ENCODE data around the gene CCT6A. TPM values are rescaled to one million over a fixed set of nuclear protein-coding genes. Genes with fewer than 3 reads are reported as not detected.
A peak's percentile ranks its signal among the peaks of the same experiment; 100 is the strongest.
"Not testable (repeated sequence)": the region's sequence is repeated elsewhere in the genome, so short reads cannot be mapped to it uniquely, and the experiment has no call there.

The CCT6A gene
- total RNA-seq, 1 donor from 2014 or later: 189 TPM

- DNase-seq: no peak
Observed at GRCh38 chr7:56053379-56053778, 1.8 kb downstream of the CCT6A start.

GRCh38 chr7:56053993-56054392, 2.4 kb downstream of the CCT6A start:
- no peak for DNase-seq

GRCh38 chr7:56062382-56062781, 10.8 kb downstream of the CCT6A start:
- DNase-seq: no peak

- no peak for DNase-seq
Observed at GRCh38 chr7:56063500-56063881, 11.9 kb downstream of the CCT6A start.

- peak; percentile 88 for DNase-seq
Observed at GRCh38 chr7:56063882-56064625, 12.5 kb downstream of the CCT6A start, which contains the start of gene SUMF2. Gene SUMF2, plus strand, starts transcription at chr7:56064286. Its CDS starts 26 bp downstream, at chr7:56064312.

GRCh38 chr7:56066376-56066775, 14.8 kb downstream of the CCT6A start:
- not testable (repeated sequence) for DNase-seq

GRCh38 chr7:56074371-56074791, 22.8 kb downstream of the CCT6A start:
- DNase-seq: peak; percentile 68

- DNase-seq: no peak
Observed at GRCh38 chr7:56077681-56078080, 26.1 kb downstream of the CCT6A start.

GRCh38 chr7:56078196-56078595, 26.6 kb downstream of the CCT6A start:
- no peak for DNase-seq

- peak; percentile 60 for DNase-seq
Observed at GRCh38 chr7:56079450-56080185, 28.1 kb downstream of the CCT6A start.

- not testable (repeated sequence) for DNase-seq
Observed at GRCh38 chr7:56080726-56081435, 29.3 kb downstream of the CCT6A start.

GRCh38 chr7:56081626-56082340, 30.2 kb downstream of the CCT6A start:
- no peak for DNase-seq

- no peak for DNase-seq
Observed at GRCh38 chr7:56083150-56083785, 31.7 kb downstream of the CCT6A start.

- no peak for DNase-seq
Observed at GRCh38 chr7:56086761-56087160, 35.2 kb downstream of the CCT6A start.

- DNase-seq: no peak
Observed at GRCh38 chr7:56087445-56087844, 35.9 kb downstream of the CCT6A start.

- DNase-seq: no peak
Observed at GRCh38 chr7:56091591-56091990, 40.0 kb downstream of the CCT6A start.

- not testable (repeated sequence) for DNase-seq
Observed at GRCh38 chr7:56092388-56092787, 40.8 kb downstream of the CCT6A start.

GRCh38 chr7:56092789-56093531, 41.4 kb downstream of the CCT6A start, which contains the start of gene PHKG1:
Gene PHKG1, minus strand, starts transcription at chr7:56092952. Its CDS starts 4,011 bp downstream, at chr7:56088941.
- peak; percentile 58 for DNase-seq

GRCh38 chr7:56097700-56098099, 46.1 kb downstream of the CCT6A start:
- DNase-seq: no peak

GRCh38 chr7:56098187-56099008, 46.8 kb downstream of the CCT6A start:
- not testable (repeated sequence) for DNase-seq
